Stromal cell of bone marrow (primary cell): ENCODE measurements around the gene MCC.

ENCODE experiments used
- DNase-seq: peaks from one replicate; pipeline ENCODE4 v3.0.0-alpha.2; 2012; ENCODE audit warnings: low read depth

The MCC gene

DNA sequence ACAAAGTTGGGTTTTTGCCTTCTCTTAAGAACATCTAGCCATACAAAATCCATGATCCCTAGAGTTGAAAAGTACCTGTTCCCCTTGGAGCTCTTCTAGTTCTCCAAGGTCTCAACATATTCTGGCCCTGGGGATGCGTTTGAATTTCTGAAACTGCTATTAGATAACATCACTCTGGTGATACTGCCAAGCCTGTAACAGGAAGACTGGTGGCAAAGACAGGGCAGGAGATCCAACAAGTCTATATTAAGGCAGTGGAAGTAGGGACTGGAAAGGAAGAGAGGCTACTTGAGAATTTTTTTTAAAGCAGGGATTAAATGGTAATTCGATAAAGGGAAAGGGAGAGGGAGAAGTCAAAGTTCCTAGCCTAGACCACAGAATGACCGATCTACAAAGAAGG is 264.9 kb downstream of the MCC start:
- no peak for DNase-seq

- no peak for DNase-seq
Observed at GRCh38 chr5:113221294-113222176, 266.7 kb downstream of the MCC start.

GRCh38 chr5:113219695-113220094 is 268.6 kb downstream of the MCC start:
- no peak for DNase-seq

- DNase-seq: no peak
Observed at GRCh38 chr5:113218906-113219517, 269.2 kb downstream of the MCC start.

GRCh38 chr5:113218200-113218599 is 270.1 kb downstream of the MCC start:
- no peak for DNase-seq

GRCh38 chr5:113217619-113218184 is 270.6 kb downstream of the MCC start:
- DNase-seq: no peak

- no peak for DNase-seq
Observed at GRCh38 chr5:113216545-113216944, 271.7 kb downstream of the MCC start.

GRCh38 chr5:113215401-113216060 is 272.7 kb downstream of the MCC start:
- DNase-seq: no peak

- no peak for DNase-seq
Observed at GRCh38 chr5:113214606-113215323, 273.5 kb downstream of the MCC start.

DNA sequence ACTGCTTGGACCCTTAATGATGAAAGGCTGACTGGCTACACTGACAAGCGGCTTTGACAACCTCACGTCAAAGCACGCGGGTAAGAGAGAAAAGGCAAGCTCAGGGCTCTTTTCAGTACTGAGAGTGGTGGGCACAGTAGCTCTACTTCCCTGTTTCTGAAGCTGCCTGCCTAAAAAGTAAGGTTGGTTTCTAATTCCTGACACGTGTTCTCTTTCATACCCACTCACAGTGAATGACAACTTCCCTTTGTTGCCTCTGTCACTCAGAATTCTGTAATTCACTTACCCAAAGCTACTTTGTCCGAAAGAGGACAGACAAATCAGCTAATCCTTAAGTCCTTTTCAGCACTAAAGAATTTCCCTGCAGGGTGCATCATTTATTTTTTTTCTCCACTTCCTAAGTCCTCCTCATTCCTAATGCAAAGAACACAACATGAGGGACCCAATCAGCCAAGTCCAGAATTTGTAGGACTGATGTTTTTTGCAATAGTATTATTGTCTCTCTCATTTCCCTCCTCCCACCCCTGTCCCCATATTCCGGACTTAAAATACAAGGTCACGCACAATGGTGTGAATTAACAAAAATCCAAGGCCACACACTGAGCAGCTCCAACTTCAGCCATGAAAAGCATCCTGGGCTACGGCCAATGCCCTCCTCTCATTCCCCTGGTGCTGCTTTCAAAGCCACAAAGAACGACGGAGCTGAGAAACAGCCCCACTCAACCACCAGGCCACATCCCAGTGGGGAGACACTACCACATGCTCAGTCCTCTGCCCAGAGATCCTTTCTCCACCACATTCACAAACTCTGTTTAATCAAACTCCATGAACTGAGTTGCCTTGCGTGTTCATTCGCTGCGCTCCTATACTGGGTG is 274.5 kb downstream of the MCC start:
- DNase-seq: no peak

DNA sequence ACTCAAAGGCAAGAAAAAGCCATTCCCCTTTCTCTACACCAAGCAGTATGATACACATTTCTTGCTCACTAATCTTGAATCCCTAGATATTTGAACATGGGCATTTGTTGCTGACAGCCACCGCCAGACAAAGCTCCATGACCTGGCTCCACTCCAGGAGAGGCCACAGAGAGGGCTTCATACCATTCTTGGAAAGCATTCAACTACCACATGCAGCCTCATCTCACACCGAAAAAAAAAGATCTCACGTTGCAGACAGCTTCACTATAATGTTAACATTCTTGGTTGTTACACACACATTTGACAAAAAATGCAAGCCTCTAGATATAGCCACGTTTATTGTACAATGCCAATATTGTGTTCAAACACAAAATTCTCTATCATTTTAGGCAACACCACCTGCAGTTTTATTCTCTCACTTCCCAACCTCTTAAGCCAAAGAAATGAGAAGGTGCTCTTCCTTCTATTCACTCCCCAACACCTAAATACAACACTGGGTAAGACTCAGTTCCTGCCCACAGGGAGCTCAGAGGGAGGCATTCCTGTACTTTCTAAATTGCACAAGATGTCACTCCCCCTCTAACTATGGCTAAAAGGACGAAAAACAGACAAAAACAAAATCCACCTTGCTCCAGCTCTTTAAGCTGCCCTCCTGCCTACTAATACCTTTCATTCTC is 275.9 kb downstream of the MCC start:
- DNase-seq: no peak

- DNase-seq: no peak
Observed at GRCh38 chr5:113209498-113209897, 278.8 kb downstream of the MCC start.

DNA sequence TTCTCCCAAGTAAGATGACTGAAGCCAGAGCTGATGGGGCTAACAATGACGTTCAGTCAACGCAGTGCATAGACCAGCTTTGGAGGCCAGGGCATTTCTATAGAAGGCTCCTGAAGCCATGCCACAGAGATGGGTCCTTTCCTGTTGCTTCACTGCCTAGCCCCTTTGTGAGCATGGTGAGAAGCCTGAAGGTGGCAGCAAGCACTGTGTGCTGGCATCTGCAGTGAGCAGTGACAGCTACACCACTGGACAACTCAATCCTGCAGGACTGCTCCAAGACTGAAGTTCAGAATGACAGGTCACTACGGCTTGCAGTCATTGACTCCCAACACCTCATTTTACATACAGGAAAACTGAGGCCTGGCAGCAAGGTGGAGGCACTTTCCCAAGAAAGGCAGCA is 282.4 kb downstream of the MCC start:
- no peak for DNase-seq

DNA sequence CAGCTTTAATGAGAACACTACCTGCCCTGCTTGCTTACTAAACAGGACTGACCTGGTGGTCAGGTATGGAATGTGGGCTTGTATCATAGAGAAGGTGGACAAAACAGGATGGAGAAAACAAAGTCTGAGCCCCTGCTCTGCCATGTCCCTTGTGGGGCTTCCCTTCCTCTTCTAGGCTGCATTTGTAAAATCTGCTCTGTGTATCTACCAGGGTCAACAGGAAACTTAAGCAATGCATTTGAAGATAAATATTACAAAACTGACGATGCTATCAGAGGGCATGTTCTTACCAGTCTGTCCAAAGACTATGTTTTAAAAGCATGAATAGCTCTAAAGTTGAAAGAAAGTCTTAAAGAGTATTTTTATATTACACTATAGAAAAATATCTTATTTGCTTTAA is 282.9 kb downstream of the MCC start:
- no peak for DNase-seq

DNA sequence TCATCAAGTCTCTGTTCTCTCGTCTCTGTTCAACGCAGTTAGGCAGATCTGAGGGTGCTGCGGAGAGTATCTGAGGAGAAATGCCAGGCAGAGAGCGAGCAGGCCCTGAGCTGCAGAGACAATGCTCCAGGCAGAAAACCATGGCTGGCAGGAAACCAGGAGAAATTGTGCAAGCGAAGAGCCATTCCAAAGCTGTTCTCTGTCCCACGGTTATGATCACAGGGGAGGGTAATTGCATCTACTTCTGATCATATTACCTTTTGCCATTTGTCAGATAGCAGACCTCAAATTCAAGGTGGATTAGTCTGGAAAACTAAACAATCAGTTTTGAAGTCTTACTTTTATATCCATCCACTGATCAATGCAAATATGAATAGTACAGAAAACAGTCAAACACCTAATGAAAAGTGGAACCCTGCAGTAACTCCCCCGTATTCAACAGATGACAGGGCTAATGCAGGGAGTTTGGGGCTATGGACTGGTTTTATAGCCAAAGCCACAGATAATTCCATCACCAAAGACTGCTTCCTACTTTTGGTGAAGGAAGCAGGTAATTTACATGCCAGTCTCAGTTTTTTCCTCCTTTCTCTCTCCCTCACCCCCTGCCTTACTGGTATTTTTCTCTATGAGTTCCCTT is 283.6 kb downstream of the MCC start:
- DNase-seq: peak; percentile 44

DNA sequence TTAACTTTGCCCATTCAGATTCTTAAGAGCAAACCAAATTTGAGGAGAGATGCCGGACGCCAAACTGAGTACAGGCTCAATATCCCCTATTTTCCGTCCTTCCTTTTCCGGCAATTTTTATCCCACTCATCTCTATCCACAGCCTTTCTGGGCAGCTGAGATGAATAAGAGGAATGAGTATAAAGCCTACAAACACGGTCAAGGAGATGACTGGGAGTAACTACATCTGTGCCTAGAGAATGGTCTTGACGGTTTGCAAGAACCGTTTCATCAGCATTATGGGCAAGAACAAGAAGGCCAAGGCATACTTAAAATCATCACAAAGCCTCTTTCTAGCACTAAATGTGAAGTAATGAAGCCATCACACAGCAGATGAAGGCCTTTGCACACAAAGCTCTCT is 284.3 kb downstream of the MCC start:
- no peak for DNase-seq

DNA sequence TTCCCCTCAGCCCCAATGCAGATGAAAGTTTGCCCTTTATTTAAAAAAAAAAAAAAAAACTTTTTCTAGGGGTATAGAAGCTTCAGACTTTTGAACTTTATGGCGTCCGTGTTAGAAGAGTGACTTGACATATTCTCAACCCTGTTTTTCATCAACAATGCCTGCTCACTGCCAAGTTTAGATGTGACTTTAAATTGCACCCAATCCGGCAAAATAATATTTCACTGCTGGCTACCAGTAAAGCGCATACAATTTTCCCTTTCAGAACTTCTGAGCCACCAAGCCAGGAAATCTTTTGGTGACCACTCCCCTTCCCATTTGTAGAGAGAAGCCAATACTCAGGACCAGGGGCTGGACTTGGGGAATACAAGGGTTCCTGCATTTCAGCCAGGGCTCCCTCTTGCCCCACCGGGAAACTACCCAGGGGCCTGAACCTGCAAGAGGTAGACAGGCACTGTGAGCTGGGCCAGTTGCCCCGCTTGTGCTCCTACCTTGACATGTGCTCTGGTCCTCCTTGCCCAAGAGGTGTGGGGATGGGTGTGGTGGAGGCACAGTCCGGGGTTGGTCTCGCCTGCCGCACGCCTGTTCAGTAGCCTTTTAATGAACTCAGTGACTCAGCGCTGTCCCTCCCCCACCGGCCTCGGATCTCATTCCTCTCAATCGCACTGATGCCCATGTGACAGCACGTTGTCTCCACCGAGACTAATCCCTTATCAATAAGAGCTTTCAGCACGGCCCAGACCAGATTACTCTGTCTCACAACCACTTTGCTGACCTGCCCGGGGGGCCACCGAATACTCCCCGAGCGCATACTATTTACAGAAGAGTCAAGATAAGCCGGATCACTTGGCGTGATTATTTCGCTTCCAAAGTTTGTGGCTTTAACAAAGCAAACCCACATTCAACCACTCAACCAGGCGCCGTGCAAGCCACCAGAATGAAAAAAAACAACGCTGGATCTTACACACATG is 285.2 kb downstream of the MCC start:
- DNase-seq: no peak

- DNase-seq: no peak
Observed at GRCh38 chr5:113202287-113202686, 286.0 kb downstream of the MCC start.

DNA sequence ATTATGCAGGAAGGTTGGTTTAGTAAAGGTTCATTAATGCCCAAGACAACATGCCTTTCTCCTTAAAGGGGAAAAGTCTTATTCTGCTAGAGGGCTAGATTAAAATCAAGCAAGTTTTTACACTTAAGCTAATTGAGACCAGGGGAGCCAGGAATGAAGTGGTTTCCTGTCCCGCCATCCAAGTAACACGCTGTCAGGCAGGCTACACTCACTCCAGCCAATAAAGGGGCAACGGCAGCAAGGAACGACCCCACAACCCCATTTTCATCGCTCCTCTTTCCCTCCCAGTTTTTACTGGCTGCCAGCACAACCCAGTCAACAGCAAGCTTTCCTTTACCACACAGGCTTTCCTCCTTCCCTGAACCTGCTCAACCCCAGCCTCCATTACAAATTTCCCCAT is 286.5 kb downstream of the MCC start:
- DNase-seq: no peak
